ENCODE data around the gene ABCB6. TPM values are rescaled to one million over a fixed set of nuclear protein-coding genes. Genes with fewer than 3 reads are reported as not detected.
A peak's percentile ranks its signal among the peaks of the same experiment; 100 is the strongest.

ABCB6 gene
- total and polyA plus RNA-seq, 2 experiments from 2014 or later = 37.7 to 59.5 TPM

DNA sequence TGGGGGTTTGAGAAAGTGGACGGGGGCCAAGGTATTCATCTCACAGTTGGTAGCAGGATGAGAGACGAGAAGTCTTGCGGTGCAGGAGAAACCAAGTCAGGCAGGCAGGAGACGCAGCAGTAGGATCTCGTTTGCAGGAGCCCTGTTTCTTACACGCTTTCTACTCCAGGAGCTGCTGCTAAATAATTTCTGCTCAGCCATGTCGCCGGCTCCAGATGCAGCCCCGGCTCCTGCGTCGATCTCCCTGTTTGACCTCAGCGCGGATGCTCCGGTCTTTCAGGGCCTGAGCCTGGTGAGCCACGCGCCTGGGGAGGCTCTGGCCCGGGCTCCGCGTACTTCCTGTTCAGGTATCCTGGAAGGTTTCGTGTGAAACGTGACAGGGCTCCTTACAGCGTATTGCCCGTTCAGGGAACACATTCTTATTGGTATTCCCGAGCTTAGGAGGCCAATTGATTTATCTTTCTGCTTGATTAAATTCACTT, 11.3 kb upstream of the ABCB6 start:
- WGBS (ENCODE audit: low lambda C conversion rate, missing lambda C conversion rate) = 1% methylated on average over 24 of the region's 24 CpGs
- Histone ChIP-seq H3K4me3 (peak overlapping the region; percentile 78), H3K36me3 (replicated peaks; ENCODE audit: insufficient read depth, low read depth) (no peaks in the 10 kb centered on the region), H4K20me1 (ENCODE audit: insufficient read depth, poor library complexity, severe bottlenecking) (no peaks in the 10 kb centered on the region), H3K4me1 (ENCODE audit: insufficient read depth) (peaks cover 16% of the 10 kb centered on the region), H3K27ac (peak overlapping the region; percentile 90), H3K4me2 (peak overlapping the region; percentile 85), H3K9me2 (replicated peaks; ENCODE audit: insufficient read depth) (no peaks in the 10 kb centered on the region), H2AFZ (peak overlapping the region; percentile 65), H3K79me2 (peaks cover 49% of the 10 kb centered on the region), H3K9me3 (ENCODE audit: low read depth) (no peaks in the 10 kb centered on the region), H3K27me3 (no peaks in the 10 kb centered on the region)
- TF ChIP-seq, protein P1, sequence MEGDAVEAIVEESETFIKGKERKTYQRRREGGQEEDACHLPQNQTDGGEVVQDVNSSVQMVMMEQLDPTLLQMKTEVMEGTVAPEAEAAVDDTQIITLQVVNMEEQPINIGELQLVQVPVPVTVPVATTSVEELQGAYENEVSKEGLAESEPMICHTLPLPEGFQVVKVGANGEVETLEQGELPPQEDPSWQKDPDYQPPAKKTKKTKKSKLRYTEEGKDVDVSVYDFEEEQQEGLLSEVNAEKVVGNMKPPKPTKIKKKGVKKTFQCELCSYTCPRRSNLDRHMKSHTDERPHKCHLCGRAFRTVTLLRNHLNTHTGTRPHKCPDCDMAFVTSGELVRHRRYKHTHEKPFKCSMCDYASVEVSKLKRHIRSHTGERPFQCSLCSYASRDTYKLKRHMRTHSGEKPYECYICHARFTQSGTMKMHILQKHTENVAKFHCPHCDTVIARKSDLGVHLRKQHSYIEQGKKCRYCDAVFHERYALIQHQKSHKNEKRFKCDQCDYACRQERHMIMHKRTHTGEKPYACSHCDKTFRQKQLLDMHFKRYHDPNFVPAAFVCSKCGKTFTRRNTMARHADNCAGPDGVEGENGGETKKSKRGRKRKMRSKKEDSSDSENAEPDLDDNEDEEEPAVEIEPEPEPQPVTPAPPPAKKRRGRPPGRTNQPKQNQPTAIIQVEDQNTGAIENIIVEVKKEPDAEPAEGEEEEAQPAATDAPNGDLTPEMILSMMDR (IDR thresholded peaks at IDR 0.05; ENCODE audit: poor library complexity) = no peak
- TF ChIP-seq EZH2 (IDR thresholded peaks at IDR 0.05; ENCODE audit: borderline replicate concordance) (no peak), EZH2phosphoT487 (IDR thresholded peaks at IDR 0.05; ENCODE audit: low read depth, severe bottlenecking, unreplicated experiment) (no peak)
- DNase-seq (ENCODE audit: low spot score) = peak; percentile 81

DNA sequence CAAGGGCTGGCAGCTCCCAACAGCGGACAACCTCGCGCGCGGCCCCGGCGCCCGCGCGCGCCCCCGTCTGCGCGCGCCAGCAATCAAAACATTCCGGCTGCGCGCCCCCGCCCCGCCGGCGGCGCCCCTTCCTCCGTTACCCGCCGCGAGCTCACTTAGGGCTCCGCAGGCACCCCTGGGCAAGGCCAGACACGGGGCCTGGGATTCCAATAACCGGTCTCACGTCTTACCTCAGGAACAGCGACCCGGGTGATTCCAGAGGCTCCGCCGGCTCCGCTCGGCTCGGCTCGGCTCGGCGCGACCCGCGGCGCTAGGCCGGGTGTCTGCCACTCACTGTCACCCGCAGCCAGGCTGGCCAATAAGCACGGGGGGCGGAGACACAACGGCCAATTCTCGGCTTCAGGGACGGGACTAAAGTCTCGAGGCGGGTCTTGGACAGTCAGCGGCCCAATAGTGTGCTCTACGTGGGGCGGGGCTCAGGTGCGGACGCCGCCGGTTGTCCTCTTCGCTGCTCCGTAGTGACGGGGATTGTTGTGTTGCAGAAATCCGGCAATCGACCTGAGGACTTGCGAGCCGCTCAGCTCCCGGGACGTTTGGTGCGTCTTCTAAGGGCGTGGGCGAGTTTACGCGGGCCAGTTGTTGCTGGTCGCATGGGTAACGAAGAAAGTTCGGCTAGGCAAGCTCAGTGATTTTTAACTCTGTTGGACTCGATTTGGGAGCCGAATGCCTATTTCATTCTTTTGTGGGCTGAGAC, 10.7 kb upstream of the ABCB6 start, which contains the start of the genes ANKZF1 and ATG9A:
Gene ANKZF1, plus strand, starts transcription at position 502 of the 754 bp plus-strand sequence. CDS start 452 bp downstream, outside the sequence.
Gene ATG9A, minus strand, starts transcription at position 332 of the 754 bp plus-strand sequence. CDS start 1,612 bp downstream, outside the sequence.
- peak within 1 kb of the TSS; percentile 97 for H3K27ac ChIP-seq
- no peaks in the 10 kb centered on the region for H3K27me3 ChIP-seq
- H3K36me3 ChIP-seq (replicated peaks; ENCODE audit: insufficient read depth, low read depth) = no peaks in the 10 kb centered on the region
- TF ChIP-seq, protein P1 (IDR thresholded peaks at IDR 0.05; ENCODE audit: poor library complexity) = no peak
- H3K4me3 ChIP-seq = peak within 1 kb of the TSS; percentile 78
- peak; percentile 99 for DNase-seq (ENCODE audit: low spot score)
- no peaks in the 10 kb centered on the region for H4K20me1 ChIP-seq (ENCODE audit: insufficient read depth, poor library complexity, severe bottlenecking)
- H2AFZ ChIP-seq = peak within 1 kb of the TSS; percentile 68
- H3K79me2 ChIP-seq = peaks cover 49% of the 10 kb centered on the region
- under 1% methylated on average over 57 of the region's 80 CpGs for WGBS (ENCODE audit: low lambda C conversion rate, missing lambda C conversion rate)
- peaks cover 16% of the 10 kb centered on the region for H3K4me1 ChIP-seq (ENCODE audit: insufficient read depth)
- no peaks in the 10 kb centered on the region for H3K9me2 ChIP-seq (replicated peaks; ENCODE audit: insufficient read depth)
- peak within 1 kb of the TSS; percentile 99 for H3K4me2 ChIP-seq
- H3K9me3 ChIP-seq (ENCODE audit: low read depth) = no peaks in the 10 kb centered on the region

DNA sequence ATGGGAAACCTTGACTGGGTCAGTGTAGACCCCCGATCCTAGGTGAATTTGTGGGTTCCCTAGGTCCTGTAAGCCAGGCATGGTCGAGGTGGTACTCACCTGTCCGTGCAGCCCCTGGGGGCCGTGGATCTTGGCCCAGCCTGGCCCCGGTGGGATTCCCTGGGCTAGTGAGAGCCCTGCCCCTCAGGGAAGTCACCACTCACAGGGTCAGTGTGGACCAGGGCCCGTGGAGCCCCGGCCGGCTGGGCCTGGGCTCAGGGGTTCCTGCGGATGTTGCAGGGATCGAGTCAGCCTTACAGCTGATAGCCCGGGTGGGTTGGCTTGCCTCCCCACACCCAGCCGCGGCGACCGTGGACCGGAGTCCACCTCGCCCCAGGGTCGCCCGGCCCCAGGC, 10.2 kb upstream of the ABCB6 start:
- Histone ChIP-seq H3K4me3 (peak overlapping the region; percentile 73), H2AFZ (peak overlapping the region; percentile 68), H3K4me2 (peak overlapping the region; percentile 99), H4K20me1 (ENCODE audit: insufficient read depth, poor library complexity, severe bottlenecking) (no peaks in the 10 kb centered on the region), H3K4me1 (ENCODE audit: insufficient read depth) (peaks cover 16% of the 10 kb centered on the region), H3K27ac (peak overlapping the region; percentile 97), H3K79me2 (peaks cover 49% of the 10 kb centered on the region), H3K9me3 (ENCODE audit: low read depth) (no peaks in the 10 kb centered on the region), H3K27me3 (no peaks in the 10 kb centered on the region), H3K9me2 (replicated peaks; ENCODE audit: insufficient read depth) (no peaks in the 10 kb centered on the region), H3K36me3 (replicated peaks; ENCODE audit: insufficient read depth, low read depth) (no peaks in the 10 kb centered on the region)
- 5% methylated on average over 19 of the region's 19 CpGs for WGBS (ENCODE audit: low lambda C conversion rate, missing lambda C conversion rate)
- no peak for DNase-seq (ENCODE audit: low spot score)
- TF ChIP-seq, protein P1 (IDR thresholded peaks at IDR 0.05; ENCODE audit: poor library complexity) = no peak
- TF ChIP-seq EZH2 (IDR thresholded peaks at IDR 0.05; ENCODE audit: borderline replicate concordance) = no peak
- TF ChIP-seq EZH2phosphoT487 (IDR thresholded peaks at IDR 0.05; ENCODE audit: low read depth, severe bottlenecking, unreplicated experiment) = no peak

Data from hepatocyte (in vitro differentiated cells).